GM12891 (cell line): ENCODE data around the gene CAMTA1.

Source experiments
- DNase-seq: peaks from one replicate; pipeline ENCODE4 v3.0.0; 2011; ENCODE audit warnings: low spot score; ENCODE audit not compliant: insufficient read length
- FAIRE-seq: peaks from 2 replicates; lab custom pipeline; 2011; peaks lifted over from hg19 to GRCh38; lab: Jason Lieb, UNC
- PAX5 ChIP-seq: IDR thresholded peaks from 2 replicates; pipeline ENCODE4 v1.6.1; 2011; ENCODE audit warnings: low read length, moderate library complexity, mild to moderate bottlenecking; ENCODE audit not compliant: insufficient read depth, severe bottlenecking
- POLR2A ChIP-seq: IDR thresholded peaks from 2 replicates; pipeline ENCODE4 v1.6.1; 2011; ENCODE audit warnings: low read depth, low read length, control low read depth
- POLR2AphosphoS5 ChIP-seq: IDR thresholded peaks from 2 replicates; pipeline ENCODE4 v1.6.1; 2011; ENCODE audit warnings: low read depth, low read length, control low read depth
- POU2F2 ChIP-seq: IDR thresholded peaks from 2 replicates; pipeline ENCODE4 v1.6.1; 2011; ENCODE audit warnings: low read depth, mild to moderate bottlenecking, control low read depth, low read length, moderate library complexity
- SPI1 ChIP-seq: IDR thresholded peaks from 2 replicates; pipeline ENCODE4 v1.6.1; 2011; ENCODE audit warnings: low read depth, low read length, control low read depth
- TAF1 ChIP-seq: IDR thresholded peaks from 2 replicates; pipeline ENCODE4 v1.6.1; 2011; ENCODE audit warnings: low read depth, low read length, control low read depth

The CAMTA1 gene

DNA sequence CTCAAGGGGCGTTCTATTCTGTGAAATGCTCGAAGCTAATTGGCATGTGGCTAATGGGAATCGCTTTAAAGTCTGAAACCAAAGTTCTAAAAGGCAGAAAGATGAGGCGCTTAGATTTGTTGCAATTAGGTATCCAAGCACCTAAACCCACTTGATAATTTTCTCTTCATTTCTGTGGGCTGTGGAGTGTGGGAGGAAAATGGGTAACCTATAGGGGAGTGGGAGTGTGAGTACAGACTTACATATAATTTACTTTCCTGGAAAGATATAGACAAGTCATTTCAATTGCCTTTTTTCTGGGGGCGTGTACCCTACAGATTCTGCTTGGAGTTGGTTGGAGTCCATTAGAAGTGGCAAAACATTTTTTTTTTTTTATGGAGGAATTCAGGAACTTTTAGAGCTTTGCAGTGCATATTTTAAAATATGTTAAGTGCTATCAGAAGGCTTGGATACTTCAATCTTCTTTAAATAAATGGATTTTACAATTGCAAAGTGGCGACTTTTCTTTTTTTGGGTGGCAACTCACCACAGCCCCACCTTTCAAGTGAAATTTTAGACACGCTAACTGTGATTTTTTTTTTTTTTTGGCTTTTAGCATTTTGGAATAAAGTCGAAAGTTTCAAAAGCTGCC is 254.5 kb downstream of the CAMTA1 start:
- TF ChIP-seq PAX5 (no peak), POU2F2 (no peak), POLR2A (no peak), SPI1 (no peak), POLR2AphosphoS5 (no peak), TAF1 (no peak)
- DNase-seq = no peak
- FAIRE-seq = no peak

DNA sequence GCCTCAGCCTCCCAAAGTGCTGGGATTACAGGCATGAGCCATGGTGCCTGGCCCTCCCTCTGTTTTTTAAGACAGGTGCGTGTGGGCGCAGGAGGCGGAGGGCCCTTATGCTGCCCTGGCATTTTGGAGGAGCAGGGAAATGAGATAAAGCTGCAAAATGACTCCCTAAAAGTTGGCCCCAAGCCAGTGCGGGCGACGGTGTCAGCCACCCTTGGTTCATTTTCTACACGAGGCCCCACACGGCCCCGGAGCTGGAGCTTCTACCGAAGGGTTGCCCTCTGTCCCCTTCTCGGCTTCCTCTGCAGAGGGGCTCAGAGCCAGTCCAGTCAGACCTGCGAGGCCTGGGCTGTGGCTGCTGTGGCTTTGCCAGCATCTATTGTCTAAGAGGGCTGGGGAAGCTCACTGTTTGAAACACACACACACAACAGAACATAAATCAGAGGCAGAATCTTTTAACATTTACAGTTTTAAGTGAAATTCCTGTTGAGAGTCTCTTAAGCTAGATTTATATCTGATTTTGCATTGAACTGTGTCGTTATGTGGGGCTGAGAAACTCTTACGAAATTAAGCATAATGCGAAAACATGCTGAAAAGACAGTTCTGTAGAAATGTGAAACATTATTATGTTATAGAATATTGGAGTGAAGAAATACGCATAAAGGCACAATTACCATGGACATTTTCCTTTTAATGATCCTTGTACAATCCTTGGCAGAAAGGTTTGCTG is 255.9 kb downstream of the CAMTA1 start:
- no peak for DNase-seq
- no peak for FAIRE-seq
- TF ChIP-seq POU2F2 (no peak), POLR2AphosphoS5 (no peak), POLR2A (no peak), PAX5 (no peak)

DNA sequence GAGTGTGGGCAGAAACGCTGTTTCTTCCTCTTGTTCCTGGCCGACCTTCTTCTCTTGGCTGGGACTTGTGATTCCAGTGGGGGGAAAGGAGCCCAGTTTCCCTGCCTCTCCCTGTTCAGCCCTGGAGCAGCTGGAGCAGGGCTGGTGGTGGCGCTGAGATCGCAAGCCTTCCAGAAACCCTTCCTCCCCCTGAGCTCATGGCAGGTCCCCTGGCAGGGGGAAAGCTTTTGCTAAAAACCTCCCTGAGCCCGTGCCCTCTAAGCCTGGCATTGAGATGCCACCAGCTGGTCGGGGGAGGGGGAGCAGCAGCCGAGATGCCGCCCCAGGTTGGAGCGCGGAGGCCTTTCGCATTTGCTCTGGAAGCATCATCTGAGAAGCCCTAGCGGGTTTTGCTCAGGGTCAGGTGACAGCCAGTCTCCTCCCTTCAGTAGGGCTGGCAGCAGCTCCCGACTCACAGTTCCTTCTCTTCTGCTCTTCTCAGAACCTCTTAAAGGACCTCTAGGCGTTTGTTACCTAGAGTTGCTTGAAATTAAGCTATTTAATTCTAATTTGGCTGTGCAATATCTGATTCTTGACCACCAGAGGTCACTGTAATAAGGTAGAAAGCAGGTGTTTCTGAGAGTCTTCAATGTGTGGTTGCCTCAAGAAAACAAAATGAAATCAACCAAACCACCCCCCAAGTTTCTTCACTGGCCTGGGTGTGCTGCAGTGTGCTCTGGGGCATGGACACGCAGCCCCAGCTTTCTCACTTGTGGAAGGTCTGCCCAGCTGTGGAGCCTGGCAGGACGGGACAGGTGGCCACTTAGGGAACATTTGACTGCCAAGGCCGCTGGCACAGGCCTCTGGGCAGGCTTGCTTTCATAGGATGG is 257.3 kb downstream of the CAMTA1 start:
- TF ChIP-seq POU2F2 (no peak), TAF1 (no peak), SPI1 (no peak), PAX5 (no peak), POLR2AphosphoS5 (no peak), POLR2A (no peak)
- FAIRE-seq (peak; percentile 52), DNase-seq (peak; percentile 53)

DNA sequence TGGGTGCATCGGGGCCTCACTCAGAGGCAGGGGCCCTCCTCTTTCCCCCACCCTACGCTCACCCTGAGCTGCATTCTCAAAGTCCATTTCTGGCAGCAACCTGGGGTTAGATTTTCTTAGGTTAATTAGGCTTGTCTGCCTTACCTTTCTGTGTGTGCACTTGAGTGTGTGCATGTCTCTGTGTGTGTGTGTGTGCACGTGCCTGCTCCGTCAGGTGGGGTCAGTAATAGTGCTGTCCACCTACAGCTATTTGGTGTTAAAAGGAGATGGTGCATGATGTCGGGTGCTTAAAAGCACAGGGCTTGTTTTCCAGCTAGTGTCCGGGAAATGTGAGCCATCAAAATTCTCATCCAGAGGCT is 257.9 kb downstream of the CAMTA1 start:
- TF ChIP-seq TAF1 (no peak), PAX5 (no peak), POLR2AphosphoS5 (no peak), SPI1 (no peak), POLR2A (no peak)
- DNase-seq (no peak), FAIRE-seq (no peak)

DNA sequence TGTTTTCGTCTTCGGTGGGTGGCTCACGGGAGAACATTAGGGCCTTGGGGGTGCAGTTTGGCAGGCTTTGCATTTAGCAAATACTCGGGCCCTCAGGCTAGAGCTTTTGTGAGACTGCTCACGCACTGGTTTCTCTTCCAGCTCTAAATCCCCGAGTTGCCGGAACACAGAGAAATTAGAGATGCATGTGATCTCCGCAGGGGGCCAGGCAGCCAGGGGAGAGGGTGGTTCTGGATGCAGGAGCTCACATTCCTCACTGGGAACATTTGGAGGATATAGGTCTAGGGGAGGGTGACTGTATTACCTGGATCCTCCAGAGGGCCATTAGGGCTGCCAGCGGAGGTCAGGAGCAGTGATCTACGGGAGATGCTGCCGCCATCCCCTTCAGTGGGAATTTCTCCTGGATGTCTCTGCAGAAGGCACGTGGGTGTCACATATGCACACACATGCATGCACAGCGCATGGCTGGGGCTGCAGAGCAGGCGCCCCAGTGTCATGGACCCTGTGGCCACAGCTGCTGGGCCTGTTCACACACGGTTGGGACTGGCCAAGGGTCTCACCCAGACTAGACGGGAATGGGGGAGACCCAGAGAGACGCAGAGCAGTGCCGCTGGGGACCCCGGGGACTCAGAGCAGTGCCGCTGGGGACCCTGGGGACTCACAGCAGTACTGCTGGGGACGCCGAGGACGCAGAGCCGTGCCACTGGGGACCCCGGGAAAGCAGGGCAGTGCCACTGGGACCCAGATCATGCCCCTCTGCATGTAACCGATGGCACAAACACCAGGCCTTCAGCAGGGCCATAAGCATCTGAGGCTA is 258.7 kb downstream of the CAMTA1 start:
- FAIRE-seq (no peak), DNase-seq (no peak)
- TF ChIP-seq POLR2AphosphoS5 (no peak), POU2F2 (no peak), PAX5 (no peak), TAF1 (no peak), SPI1 (no peak), POLR2A (no peak)

DNA sequence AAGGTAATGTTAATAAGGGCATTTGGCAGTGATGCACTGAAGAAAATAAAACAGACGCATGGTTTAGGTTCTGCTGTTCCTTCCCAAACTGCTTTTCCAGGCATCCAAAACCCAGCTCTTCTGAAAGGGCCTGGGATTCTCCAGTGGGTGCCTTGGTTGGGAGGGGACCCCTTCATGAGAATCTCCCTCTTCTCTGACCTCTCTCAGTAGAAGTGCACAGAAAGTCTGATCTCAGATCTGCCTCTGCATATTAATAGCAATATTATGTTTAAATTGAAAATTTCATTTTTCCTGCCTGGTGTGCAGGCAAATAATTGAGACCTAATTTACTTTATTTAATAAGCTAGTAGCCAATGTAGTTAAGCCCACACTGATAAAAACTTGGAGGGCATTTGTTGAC is 260.6 kb downstream of the CAMTA1 start:
- TF ChIP-seq PAX5 (no peak), POU2F2 (no peak), POLR2AphosphoS5 (no peak), POLR2A (no peak), SPI1 (no peak), TAF1 (no peak)
- FAIRE-seq = no peak
- DNase-seq = no peak

DNA sequence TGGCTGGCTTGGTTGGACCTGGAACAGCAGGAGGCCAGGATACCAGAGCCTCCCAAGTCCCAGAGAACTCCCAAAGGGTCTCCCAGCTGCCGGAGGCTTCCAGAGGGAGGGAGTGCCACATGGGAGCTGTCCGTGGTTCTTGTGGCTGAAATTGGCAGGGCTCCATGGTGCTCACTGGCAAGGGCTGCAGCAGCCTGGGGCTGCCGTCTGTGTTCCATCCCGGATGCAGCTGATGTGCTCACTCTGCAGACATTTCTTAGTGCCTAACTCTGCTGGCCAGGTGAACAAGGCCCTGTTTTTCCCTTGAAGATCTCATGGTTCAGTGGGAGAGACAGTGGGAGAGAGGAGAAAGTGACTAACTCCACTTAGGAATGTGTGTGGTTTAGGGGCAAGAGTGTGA is 261.1 kb downstream of the CAMTA1 start:
- TF ChIP-seq POLR2A (no peak), SPI1 (no peak), PAX5 (no peak), TAF1 (no peak), POU2F2 (no peak), POLR2AphosphoS5 (no peak)
- DNase-seq = no peak
- FAIRE-seq = no peak

DNA sequence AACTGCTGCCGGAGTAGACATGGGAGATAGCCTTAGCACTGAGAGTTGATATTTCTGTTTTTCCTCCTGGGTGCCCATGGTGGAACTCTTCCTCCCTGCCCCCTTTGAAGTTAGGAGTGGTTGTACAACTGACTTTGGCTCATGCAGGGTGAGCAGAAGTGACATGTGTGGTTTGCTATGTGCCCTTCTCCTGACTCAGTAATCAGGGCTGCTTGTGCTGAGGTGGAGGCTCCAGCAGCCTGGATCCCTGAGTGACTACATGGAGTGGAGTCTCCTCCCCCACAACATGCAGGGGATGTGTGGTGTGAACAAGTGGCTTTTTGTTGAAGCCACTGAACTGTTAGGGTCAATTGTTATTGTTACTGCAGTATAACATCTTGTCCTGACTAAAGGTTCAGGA is 261.6 kb downstream of the CAMTA1 start:
- TF ChIP-seq POLR2AphosphoS5 (no peak), POLR2A (no peak), SPI1 (no peak), POU2F2 (no peak), TAF1 (no peak), PAX5 (no peak)
- DNase-seq (no peak), FAIRE-seq (no peak)

DNA sequence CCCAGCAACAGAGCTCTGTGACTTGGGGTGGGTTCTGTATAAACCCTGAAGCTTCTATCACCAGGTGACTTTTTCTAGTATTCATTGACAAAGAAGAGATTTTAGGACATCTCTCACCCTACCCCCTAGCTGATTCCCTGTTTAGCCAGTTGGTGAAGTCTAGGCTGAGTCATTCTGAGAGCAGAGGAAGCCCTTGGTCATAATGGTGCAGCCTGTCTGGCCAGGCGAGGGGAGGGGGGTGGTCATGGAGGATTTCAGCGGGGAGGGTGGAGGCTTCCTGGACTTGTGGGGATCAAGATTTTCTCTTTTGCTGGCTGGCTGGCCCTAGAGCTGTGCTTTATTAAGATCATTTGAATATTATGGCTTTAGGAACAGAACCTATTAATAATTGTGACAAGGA is 262.6 kb downstream of the CAMTA1 start:
- FAIRE-seq (no peak), DNase-seq (no peak)
- TF ChIP-seq PAX5 = no peak
- no peak for TF ChIP-seq POLR2AphosphoS5
- TF ChIP-seq SPI1 = no peak
- TF ChIP-seq TAF1 = no peak
- no peak for TF ChIP-seq POLR2A
- no peak for TF ChIP-seq POU2F2

DNA sequence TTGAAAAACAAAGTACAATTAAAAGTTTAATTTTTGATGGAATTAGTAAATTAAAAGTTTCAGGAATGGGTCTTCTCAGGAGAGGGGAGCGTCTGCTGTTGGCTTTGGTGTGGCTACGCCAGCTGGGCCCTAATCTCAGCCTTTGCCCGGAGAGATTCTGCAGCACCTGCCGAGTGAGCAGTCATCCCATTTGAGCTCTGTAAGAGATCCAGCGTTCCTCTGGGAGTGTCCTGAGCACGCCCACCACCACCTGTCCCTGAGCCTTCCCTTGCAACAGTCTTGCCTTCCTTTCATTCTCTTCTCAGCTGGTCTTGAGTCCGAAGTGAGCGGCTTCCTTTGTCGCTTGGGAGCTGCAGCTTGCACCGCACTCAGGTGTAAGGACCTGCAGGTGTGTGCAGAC is 263.1 kb downstream of the CAMTA1 start:
- no peak for TF ChIP-seq TAF1
- TF ChIP-seq POLR2A = no peak
- TF ChIP-seq POLR2AphosphoS5 = no peak
- no peak for TF ChIP-seq PAX5
- TF ChIP-seq SPI1 = no peak
- TF ChIP-seq POU2F2 = no peak
- no peak for FAIRE-seq
- DNase-seq = no peak
